GM12865 (cell line): Measurements from ENCODE around the gene TMEM225.

Experiments
- DNase-seq: peaks from one replicate; pipeline ENCODE4 v3.0.0; 2010; ENCODE audit warnings: low read depth
- H3K4me3 ChIP-seq: 2 replicates; pipeline ENCODE4 v1.5.1; 2011; ENCODE audit warnings: mild to moderate bottlenecking, low read depth, low read length, control low read depth
- TF ChIP-seq, protein P1 (sequence below): IDR thresholded peaks from 2 replicates; pipeline ENCODE4 v1.5.1; 2011; ENCODE audit warnings: low read length, control low read depth, low read depth, inconsistent platforms; ENCODE audit not compliant: insufficient read depth; ENCODE audit errors: missing control alignments

Gene TMEM225

DNA sequence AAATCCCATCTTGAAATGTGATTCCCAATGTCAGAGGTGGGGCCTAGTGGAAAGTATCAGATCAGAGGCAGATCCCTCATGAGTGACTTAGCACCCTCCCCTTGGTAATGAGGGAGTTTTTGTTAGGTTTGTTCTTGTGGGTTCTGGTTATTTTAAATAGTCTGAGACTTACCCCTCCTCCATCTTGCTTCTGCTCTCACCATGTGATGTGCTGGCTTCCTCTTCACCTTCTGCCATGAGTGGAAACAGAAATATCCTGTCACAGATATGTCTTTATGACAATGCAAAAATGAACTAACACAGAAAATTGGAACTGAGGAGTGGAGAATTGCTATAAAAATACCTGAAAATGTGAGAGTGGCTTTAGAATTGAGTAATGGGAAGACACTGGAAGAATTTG lies 33.1 kb downstream of the TMEM225 start:
- DNase-seq: no peak

DNA sequence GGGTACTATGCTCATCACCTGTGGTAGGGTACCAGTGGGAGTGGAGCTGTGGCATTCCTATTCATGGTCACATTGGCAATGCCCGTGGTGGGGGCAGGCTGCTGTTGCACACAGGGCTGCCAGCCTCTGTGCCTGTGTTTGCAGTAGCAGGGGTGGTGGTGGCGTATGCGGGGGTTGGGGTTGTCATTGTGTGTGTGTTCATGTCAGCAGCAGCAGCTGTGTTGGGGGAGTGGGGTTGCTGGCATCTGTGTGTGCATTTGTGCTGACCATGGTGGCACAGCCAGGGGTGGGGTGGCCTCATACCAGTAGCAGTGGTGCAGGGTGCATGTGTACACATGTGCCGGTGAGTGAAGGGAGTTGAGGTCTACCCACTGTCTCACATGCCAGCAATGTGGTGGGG lies 34.4 kb downstream of the TMEM225 start:
- DNase-seq: no peak
- TF ChIP-seq, protein P1, sequence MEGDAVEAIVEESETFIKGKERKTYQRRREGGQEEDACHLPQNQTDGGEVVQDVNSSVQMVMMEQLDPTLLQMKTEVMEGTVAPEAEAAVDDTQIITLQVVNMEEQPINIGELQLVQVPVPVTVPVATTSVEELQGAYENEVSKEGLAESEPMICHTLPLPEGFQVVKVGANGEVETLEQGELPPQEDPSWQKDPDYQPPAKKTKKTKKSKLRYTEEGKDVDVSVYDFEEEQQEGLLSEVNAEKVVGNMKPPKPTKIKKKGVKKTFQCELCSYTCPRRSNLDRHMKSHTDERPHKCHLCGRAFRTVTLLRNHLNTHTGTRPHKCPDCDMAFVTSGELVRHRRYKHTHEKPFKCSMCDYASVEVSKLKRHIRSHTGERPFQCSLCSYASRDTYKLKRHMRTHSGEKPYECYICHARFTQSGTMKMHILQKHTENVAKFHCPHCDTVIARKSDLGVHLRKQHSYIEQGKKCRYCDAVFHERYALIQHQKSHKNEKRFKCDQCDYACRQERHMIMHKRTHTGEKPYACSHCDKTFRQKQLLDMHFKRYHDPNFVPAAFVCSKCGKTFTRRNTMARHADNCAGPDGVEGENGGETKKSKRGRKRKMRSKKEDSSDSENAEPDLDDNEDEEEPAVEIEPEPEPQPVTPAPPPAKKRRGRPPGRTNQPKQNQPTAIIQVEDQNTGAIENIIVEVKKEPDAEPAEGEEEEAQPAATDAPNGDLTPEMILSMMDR: no peak

More for the DNA sequence above, 33.1 kb downstream of the TMEM225 start:
- no peak overlapping the region for H3K4me3 ChIP-seq
- TF ChIP-seq, protein P1: no peak

DNA sequence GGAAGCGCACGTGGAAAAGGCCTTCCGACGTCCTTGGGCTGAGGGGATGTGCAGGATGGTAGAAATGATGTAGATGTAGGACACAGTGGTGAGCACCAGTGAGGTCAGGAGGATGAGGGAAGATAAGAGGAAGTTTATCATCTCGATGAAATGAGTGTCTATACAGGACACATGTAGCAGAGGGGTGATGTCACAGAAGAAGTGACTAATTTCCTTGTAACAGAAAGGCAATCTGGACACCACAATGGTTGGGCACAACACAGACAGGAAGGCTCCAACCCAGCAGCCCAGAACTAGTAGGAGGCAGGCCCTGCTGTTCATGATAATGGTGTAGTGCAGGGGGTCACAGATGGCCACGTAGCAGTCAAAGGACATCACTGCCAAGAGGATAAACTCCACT lies 44.3 kb downstream of the TMEM225 start:
- no peak for DNase-seq
- TF ChIP-seq, protein P1: no peak
- no peak overlapping the region for H3K4me3 ChIP-seq

More for the DNA sequence above, 34.4 kb downstream of the TMEM225 start:
- H3K4me3 ChIP-seq: no peak overlapping the region

DNA sequence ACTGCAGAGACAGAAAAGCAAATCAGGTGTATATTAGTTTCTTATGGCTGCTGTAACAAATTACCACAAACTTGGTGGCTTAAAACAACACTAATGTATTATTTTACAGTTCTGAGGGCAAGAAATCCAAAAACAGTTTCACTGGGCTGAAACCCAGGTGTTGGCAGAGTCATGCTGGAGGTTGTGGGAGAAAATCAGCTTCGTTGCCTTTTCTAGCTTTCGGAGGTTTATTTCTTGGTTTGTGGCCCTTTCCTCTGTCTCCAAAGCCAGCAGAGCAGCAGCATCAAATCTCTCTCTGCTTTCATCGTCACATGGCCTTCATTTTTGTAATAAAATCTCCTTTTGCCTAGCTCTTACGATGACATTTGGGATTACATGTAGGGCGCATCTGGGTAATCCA lies 46.3 kb downstream of the TMEM225 start:
- TF ChIP-seq, protein P1: no peak
- DNase-seq: no peak
- no peak overlapping the region for H3K4me3 ChIP-seq

DNA sequence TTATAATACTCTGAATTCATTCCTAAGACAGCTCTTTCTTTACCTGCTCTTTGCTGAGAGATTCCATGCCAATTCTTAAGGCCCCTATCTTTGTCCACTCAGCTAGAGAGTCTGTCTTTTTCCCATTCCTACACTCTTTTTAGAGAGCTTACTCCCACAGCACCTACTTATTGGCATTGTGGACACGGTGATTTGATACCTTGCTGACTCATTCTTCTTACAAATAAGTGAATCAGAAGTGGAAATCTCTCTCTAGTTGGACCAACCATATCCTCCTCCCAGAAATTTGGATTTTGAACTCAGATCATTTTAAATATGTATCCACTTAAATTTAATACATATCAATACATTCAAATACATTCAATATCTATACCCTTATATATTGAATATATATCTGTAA lies 46.8 kb downstream of the TMEM225 start:
- TF ChIP-seq, protein P1: no peak
- H3K4me3 ChIP-seq: no peak overlapping the region
- DNase-seq: no peak

DNA sequence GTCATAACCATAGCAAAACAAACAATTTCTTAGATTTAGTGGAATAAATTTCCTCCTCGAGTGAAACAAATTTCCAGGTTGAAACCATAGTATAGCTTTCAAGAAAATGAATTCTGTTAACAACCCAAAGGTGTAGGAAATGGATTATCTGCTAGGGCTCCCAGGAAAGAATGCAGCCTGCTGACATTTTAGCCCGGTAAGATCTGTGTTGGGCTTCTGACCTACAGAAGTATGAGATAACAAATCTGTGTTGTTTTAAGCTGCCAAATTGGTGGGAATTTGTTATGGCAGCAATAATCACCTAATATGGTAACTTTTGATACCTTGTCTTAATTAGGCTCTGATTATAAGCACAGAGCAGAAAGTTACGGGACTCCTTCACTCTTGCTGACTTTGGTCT lies 47.3 kb downstream of the TMEM225 start:
- TF ChIP-seq, protein P1: no peak
- H3K4me3 ChIP-seq: no peak overlapping the region
- DNase-seq: no peak

DNA sequence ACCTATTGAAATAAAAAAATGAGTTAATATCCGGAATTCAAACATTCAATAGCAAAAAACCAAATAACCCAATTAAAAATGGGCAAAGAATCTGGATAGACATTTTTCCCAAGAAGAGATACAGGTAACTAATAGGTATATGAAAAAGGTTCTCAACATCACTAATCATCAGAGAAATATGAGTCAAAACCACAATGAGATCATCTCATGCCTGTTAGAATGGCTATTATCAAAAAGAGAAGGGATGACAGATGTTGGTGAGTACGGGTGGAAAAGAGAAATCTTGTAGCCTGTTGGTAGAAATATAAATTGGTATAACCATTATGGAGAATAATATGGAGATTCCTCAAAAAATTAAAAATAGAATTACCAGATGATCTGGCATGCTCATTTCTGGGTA lies 52.4 kb downstream of the TMEM225 start:
- no peak overlapping the region for H3K4me3 ChIP-seq
- TF ChIP-seq, protein P1: no peak
- DNase-seq: no peak
